HEK293T (cell line): ENCODE measurements around the gene MGMT.

ENCODE experiments used
- ELF4 ChIP-seq: fragments of 450-650 bp; IDR thresholded peaks from 2 replicates; pipeline ENCODE4 v1.6.1; 2017; ENCODE audit warnings: antibody characterized with exemption
- FOXA1 ChIP-seq: fragments of 450-650 bp; IDR thresholded peaks from 2 replicates; pipeline ENCODE4 v1.6.1; 2016; ENCODE audit warnings: mild to moderate bottlenecking
- FOXK2 ChIP-seq: fragments of 450-650 bp; IDR thresholded peaks from 2 replicates; pipeline ENCODE4 v1.6.1; 2016; ENCODE audit warnings: mild to moderate bottlenecking
- L3MBTL2 ChIP-seq: fragments of 450-650 bp; conservative IDR thresholded peaks from 2 replicates; pipeline ENCODE4 v1.6.1; 2016; ENCODE audit warnings: mild to moderate bottlenecking

- no peak for TF ChIP-seq ELF4
- TF ChIP-seq FOXA1 = no peak
- TF ChIP-seq L3MBTL2 = no peak
- TF ChIP-seq FOXK2 = no peak
Observed at GRCh38 chr10:129681856-129682255, 214.8 kb downstream of the MGMT start.
